Adipocyte (in vitro differentiated cells): ENCODE measurements around the gene DDX46.
A peak's percentile ranks its signal among the peaks of the same experiment; 100 is the strongest.
"Not testable (repeated sequence)": the region's sequence is repeated elsewhere in the genome, so short reads cannot be mapped to it uniquely, and the experiment has no call there.

ENCODE experiments used
- DNase-seq: peaks from one replicate; pipeline ENCODE4 v3.0.0-alpha.2; 2015; ENCODE audit warnings: low read depth
- H3K27me3 ChIP-seq: replicated peaks from 2 replicates; pipeline ENCODE4 v1.7.0; 2013; ENCODE audit warnings: mild to moderate bottlenecking, low read length, moderate library complexity; ENCODE audit not compliant: control insufficient read depth, insufficient read depth
- H3K36me3 ChIP-seq: 2 replicates; pipeline ENCODE4 v1.7.0; 2013; ENCODE audit warnings: low read length, mild to moderate bottlenecking, moderate library complexity; ENCODE audit not compliant: control insufficient read depth, insufficient read depth, severe bottlenecking
- H3K4me1 ChIP-seq: 2 replicates; pipeline ENCODE4 v1.7.0; 2013; ENCODE audit warnings: mild to moderate bottlenecking, low read length, moderate library complexity; ENCODE audit not compliant: control insufficient read depth, insufficient read depth
- H3K4me3 ChIP-seq: 2 replicates; pipeline ENCODE4 v1.7.0; 2013; ENCODE audit warnings: mild to moderate bottlenecking, low read length, moderate library complexity
- H3K9ac ChIP-seq: 2 replicates; pipeline ENCODE4 v1.7.0; 2013; ENCODE audit warnings: mild to moderate bottlenecking, low read length, moderate library complexity
- H3K9me3 ChIP-seq: 2 replicates; pipeline ENCODE4 v1.7.0; 2013; ENCODE audit warnings: mild to moderate bottlenecking, low read length, moderate library complexity; ENCODE audit not compliant: control insufficient read depth

DDX46 gene

DNA sequence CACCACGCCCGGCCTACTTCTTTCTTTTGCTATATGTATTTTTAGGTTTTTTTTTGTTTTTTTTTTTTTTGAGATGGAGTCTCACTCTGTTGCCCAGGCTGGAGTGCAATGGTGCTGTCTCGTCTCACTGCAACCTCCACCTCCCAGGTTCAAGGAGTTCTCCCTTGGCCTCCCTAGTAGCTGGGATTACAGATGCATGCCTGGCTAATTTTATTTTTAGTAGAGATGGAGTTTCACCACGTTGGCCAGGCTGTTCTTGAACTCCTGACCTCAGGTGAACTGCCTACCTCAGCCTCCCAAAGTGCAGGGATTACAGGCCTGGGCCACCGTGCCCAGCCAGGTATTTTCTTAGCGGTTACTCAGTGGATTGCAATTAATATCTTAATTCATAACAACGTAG is 63.3 kb downstream of the DDX46 start:
- H3K36me3 ChIP-seq = peaks cover 72% of the 10 kb centered on the region
- DNase-seq = no peak
- no peak overlapping the region for H3K4me3 ChIP-seq
- H3K9ac ChIP-seq = no peak overlapping the region
- H3K4me1 ChIP-seq = peaks cover 7% of the 10 kb centered on the region
- no peaks in the 10 kb centered on the region for H3K9me3 ChIP-seq
- no peaks in the 10 kb centered on the region for H3K27me3 ChIP-seq

DNA sequence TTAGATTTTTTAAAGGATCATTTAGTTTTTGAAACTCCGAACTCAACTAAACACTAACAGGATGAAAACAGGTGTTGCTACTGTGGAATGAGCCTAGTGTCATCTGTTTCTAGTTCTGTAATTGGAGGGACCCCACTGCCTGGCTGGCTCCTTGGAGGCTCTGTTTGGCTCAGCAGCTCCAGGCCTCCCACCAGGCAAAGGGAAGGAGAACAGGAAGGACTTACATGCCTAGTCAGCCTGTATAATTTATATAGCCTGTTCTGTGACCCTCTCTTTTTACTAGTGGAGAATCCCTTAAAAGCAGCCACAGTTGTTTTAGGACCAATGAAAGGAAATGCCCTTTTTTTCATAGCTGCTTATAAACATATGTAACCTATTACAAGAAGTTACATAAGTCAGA is 66.1 kb downstream of the DDX46 start:
- DNase-seq = no peak
- peaks cover 75% of the 10 kb centered on the region for H3K36me3 ChIP-seq

DNA sequence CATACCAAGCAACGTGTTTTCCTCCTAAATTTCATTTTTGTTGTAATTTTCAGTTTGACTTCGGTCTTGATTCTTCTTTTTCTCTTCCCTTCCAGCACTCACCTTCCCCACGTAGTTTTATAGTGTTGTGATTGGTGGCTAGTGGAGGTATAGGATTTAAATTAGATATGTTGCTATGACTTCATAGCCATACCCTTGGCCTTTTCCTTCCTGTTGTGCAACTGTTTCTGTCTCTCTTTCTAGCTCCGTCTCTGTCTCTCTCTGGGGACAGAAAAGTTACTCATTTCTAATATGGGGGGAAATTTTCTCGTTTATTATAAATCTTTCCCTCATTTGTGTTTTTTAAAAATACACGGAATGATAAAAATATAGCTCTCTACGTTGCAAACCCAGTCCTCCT is 66.6 kb downstream of the DDX46 start:
- DNase-seq = no peak
- no peak overlapping the region for H3K4me3 ChIP-seq
- peaks cover 70% of the 10 kb centered on the region for H3K36me3 ChIP-seq
- no peak overlapping the region for H3K9ac ChIP-seq
- H3K9me3 ChIP-seq = no peaks in the 10 kb centered on the region
- peaks cover 7% of the 10 kb centered on the region for H3K4me1 ChIP-seq
- H3K27me3 ChIP-seq = no peaks in the 10 kb centered on the region

More for the DNA sequence above, 66.1 kb downstream of the DDX46 start:
- H3K9me3 ChIP-seq = no peaks in the 10 kb centered on the region
- no peak overlapping the region for H3K9ac ChIP-seq
- no peaks in the 10 kb centered on the region for H3K27me3 ChIP-seq
- peaks cover 7% of the 10 kb centered on the region for H3K4me1 ChIP-seq
- H3K4me3 ChIP-seq = no peak overlapping the region

DNA sequence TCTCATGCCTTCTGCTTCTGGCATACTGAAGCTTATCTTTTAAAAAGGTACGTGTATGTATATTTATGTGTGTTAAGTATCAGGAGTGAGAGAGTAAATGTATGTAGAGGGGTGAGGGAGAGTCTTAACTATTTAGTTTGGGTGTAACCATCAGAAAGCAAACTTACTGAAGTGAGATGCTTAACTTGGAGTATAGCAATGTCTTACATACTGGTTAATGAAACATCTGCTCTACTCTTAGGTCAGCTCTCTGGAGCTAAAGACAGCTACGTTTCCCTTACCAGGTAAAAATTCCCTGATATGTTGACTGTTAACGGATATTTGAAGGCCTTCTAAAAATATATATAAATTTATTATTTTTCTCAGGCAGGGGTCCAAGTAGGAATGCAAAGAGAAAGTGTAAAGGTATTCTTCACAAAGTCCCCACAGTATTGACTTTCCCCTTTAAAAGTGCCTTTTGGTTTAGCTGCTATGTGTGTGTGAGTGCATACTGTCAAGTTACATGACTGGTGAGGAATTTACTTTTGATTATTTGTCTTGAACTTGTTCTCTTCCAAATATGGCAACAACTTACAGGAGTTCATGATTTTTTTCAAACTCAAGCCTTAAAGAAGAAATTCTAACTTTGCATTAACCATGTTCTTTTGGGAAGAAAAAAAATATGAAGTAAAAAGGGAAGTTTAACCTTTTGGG is 74.9 kb downstream of the DDX46 start:
- Histone ChIP-seq H3K9ac (peak overlapping the region; percentile 21), H3K9me3 (no peaks in the 10 kb centered on the region), H3K4me3 (no peak overlapping the region), H3K4me1 (peaks cover 12% of the 10 kb centered on the region), H3K27me3 (no peaks in the 10 kb centered on the region), H3K36me3 (peaks cover 43% of the 10 kb centered on the region)
- peak; percentile 72 for DNase-seq

DNA sequence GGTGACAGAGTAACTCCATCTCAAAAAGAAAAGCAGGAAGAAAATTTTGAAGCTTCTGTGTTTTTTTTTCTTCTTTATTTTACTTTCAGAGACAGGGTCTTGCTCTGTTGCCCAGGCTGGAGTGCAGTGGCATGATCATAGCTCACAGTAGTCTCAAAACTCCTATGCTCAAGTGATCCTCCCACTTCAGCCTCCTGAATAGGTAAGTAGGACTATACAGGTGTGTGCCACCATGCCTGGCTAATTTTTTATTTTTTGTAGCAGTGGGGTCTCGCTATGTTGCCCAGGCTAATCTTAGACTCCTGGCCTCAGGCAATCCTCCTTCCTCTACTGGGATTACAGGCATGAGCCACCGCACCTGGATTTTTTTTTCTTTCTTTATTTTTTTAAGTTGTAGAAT is 77.0 kb downstream of the DDX46 start:
- no peaks in the 10 kb centered on the region for H3K27me3 ChIP-seq
- DNase-seq = no peak
- peaks cover 51% of the 10 kb centered on the region for H3K36me3 ChIP-seq
- peaks cover 12% of the 10 kb centered on the region for H3K4me1 ChIP-seq
- H3K4me3 ChIP-seq = no peak overlapping the region
- H3K9me3 ChIP-seq = no peaks in the 10 kb centered on the region
- H3K9ac ChIP-seq = no peak overlapping the region

DNA sequence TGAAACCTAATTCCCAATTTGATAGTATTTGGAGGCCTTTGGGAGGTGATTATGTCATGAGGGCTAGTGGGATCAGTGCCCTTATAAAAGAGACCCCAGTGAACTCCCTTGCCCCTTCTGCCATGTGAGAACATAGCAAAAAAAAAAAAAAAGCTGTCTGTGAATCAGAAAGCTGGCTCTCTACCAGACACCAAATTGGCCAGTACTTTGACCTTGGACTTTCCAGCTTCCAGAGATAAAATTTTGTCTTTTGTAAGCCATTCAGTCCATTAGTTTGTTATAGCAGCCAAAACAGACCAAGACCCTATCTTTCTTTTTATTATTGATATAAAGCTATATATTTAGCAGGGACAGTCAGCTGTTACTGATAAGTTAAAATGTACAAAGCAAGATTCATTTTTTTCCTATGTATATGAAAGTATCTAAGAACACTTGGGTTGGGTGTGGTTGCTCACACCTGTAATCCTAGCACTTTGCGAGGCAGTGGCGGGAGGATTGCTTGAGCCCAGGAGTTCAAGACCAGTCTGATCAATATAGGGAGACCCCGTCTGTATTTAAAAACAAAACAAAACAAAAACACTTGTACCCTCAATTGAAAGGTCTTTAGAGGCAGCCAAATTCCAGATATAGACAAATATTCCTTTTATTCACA is 79.1 kb downstream of the DDX46 start:
- Histone ChIP-seq H3K36me3 (peaks cover 44% of the 10 kb centered on the region), H3K4me1 (peaks cover 12% of the 10 kb centered on the region), H3K4me3 (no peak overlapping the region), H3K9ac (no peak overlapping the region), H3K9me3 (no peaks in the 10 kb centered on the region), H3K27me3 (no peaks in the 10 kb centered on the region)
- peak; percentile 11 for DNase-seq

DNA sequence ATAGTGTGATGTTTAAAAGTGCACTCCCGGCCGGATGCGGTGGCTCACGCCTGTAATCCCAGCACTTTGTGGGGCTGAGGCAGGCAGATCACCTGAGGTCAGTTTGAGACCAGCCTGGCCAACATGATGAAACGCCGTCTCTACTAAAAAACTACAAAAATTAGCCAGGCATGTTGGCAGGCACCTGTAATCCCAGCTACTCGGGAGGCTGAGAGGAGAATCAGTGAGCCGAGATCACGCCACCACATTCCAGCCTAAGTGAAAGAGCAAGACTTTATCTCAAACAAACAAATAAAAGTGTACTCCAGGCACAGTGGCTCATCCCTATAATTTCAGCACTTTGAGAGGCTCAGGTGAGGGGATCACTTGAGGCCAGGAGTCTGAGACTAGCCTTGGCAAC is 79.8 kb downstream of the DDX46 start:
- Histone ChIP-seq H3K36me3 (peaks cover 39% of the 10 kb centered on the region), H3K4me1 (peaks cover 12% of the 10 kb centered on the region)
- not testable (repeated sequence) for H3K4me3 ChIP-seq, H3K9me3 ChIP-seq, DNase-seq, H3K27me3 ChIP-seq, H3K9ac ChIP-seq

DNA sequence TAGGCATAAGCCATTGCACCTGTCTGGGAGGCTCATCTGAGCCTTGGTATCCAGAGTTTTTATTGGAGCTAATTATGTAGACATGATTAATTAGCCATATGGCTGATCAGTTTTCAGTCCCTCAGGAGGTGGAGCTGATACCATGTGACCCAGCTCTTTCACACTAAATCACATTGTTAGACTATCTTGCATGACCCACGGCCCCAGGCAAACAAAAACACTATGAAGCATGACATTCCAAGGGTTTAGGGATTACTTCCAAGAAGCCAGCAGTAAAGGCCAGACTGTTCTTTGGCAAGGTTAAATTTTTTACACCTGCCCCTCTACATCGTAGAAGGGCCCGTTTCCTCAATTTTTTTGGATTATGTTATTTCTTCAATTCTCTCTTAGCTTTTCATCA is 82.2 kb downstream of the DDX46 start:
- no peaks in the 10 kb centered on the region for H3K27me3 ChIP-seq
- H3K9ac ChIP-seq = no peak overlapping the region
- no peak overlapping the region for H3K4me3 ChIP-seq
- peaks cover 32% of the 10 kb centered on the region for H3K36me3 ChIP-seq
- H3K4me1 ChIP-seq = peaks cover 13% of the 10 kb centered on the region
- DNase-seq = no peak
- no peaks in the 10 kb centered on the region for H3K9me3 ChIP-seq

DNA sequence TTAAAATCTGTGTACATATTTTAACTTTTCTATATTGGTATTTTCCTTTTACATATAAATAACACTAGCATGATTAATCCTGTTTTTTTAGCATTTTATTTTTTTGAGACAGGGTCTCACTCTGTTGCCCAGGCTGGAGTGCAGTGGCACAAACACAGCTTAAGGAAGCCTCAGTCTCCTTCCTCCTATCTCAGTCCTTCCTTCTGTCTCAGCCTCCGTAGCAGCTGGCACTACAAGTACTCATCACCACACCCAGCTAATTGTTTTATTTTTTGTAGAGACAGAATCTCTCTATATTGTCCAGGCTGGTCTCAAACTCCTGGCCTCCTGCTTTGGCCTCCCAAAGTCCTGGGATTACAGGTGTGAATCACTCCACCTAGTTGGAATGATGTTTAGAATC is 85.7 kb downstream of the DDX46 start:
- DNase-seq = no peak
- Histone ChIP-seq H3K36me3 (peaks cover 17% of the 10 kb centered on the region), H3K9me3 (no peaks in the 10 kb centered on the region), H3K4me3 (no peak overlapping the region), H3K4me1 (peaks cover 13% of the 10 kb centered on the region), H3K9ac (peak overlapping the region; percentile 20), H3K27me3 (no peaks in the 10 kb centered on the region)

DNA sequence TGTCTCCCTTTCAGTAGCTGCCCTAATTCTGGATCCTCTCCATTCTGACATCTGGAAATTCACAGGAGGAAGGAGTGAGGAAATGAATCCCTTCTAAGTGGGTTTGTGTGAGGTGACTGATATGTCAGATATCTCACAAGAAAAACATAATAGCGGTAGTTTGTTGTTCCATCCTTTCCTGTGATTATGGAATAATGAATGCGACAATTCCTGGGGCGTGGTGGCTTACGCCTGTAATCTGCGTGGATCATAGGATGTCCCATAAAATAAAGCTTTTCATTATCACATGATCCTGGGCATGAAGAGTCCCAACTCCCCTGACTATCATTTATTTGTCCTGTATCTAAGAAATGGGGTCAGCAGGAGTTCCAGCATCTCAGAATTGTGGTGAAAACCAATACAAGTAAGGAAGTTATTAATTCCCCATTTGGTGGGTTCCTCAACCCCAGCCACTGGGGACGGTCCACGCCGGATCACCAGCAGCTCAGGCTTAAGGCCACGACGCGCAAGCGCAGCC is 86.8 kb downstream of the DDX46 start:
- Histone ChIP-seq H3K9me3 (no peaks in the 10 kb centered on the region), H3K36me3 (peaks cover 7% of the 10 kb centered on the region), H3K4me1 (peaks cover 16% of the 10 kb centered on the region), H3K27me3 (no peaks in the 10 kb centered on the region), H3K4me3 (peak overlapping the region; percentile 84), H3K9ac (peak overlapping the region; percentile 89)
- DNase-seq = no peak

DNA sequence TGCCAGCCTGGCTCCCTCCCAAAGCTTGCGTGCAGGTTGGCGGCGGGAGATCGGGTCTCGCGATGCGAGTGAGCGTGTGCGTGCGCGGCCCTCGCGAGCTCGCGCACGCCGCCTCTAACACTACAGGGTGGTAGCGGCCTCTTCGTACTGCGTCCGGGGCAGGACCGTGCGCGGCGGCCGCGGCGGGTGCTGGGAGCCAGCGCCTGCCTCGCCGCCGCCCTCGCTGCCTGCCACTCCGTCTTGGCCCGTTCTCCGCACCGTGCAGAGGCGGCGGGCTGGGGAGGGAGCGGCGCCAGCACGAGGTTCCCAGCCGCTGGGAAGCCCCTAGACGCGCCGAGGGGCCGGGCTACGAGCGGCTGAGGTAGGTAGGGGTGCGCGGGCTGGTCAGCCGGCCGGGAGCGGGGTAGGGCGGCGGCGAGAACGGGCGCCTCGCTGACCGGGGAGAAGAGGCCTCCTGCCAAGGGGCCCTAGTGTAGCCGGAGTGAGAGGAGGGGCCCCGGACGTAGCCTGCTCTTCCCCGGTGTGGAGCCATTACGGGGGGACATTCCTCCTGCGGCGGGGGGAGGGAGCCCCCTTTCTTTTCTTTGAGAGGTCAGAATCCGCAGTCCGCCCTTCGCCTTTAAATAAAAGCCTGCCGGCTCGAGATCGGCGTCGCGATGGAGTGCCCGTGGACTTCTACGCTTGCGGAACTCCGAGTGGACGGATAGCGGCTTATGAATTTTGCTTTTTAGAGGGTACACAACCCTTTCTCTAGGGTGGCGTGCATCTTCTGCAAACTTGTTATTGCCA is 87.5 kb downstream of the DDX46 start, which contains the start of gene C5orf24:
C5orf24 (plus strand) TSS at position 117 of the 789 bp plus-strand sequence. CDS start 8,933 bp downstream, outside the sequence.
- Histone ChIP-seq H3K9ac (peak within 1 kb of the TSS; percentile 89), H3K36me3 (peaks cover 3% of the 10 kb centered on the region), H3K4me1 (peaks cover 23% of the 10 kb centered on the region), H3K4me3 (peak within 1 kb of the TSS; percentile 84), H3K9me3 (no peaks in the 10 kb centered on the region), H3K27me3 (no peaks in the 10 kb centered on the region)
- DNase-seq = peak; percentile 98
